ENCODE measurements around the gene PRKCB.

The PRKCB gene

DNA sequence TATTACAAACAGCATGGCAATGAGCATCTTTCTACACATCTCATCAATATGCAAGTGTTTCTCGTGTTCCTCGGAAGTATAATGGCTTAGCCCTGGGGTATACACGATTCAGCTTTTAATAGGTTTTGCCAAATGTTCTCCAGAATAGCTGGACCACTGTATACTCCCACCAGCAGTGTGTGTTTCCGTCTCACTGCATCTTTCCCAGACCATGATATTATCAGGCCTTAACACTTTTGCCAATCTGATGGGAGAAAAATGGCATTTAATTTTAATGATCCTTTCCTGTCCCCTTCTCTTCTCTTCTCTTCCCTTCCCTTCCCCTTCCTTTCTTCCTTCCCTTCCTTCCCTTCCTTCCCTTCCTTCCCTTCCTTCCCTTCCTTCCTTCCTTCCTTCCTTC lies 30.8 kb downstream of the PRKCB start:
- DNase-seq = no peak

DNA sequence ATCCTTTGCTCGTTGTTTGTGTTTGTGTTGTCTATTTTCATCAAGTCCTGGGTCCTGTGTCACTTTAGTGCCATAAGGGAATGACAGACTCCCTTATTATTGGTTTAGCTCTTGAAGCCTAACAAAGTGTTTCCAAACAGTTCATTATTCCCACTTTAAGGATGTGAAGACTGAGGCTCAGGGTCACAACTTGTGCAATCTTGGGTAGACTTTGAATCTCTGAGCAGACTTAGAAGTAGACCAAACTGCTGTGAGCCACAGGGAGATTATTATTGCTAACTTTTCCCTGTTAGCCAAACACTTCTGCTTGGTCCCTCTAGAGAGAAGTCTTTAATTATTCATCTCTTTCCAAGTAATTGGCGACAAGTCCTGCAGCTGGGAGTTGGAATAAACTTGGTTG lies 31.8 kb downstream of the PRKCB start:
- DNase-seq = no peak

DNA sequence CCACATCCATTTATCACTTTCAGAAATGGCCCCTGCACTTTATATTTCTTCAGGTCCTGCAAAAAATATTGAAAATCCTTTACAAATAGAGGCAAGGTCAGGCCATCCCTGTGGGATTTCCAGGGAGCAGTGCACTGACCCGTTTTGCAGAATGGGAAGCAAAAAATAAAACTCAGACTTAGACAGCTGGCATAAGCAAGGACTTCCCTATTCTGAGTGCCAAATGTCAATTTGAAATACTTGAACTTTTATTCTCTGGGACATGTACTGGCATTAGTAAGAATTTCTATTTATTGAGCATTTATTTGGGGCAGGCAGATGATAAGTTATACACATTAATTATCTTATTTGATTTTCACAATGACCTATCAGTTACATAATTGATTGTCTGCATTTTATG lies 32.4 kb downstream of the PRKCB start:
- DNase-seq = peak; percentile 50 to 59 (median 57)

DNA sequence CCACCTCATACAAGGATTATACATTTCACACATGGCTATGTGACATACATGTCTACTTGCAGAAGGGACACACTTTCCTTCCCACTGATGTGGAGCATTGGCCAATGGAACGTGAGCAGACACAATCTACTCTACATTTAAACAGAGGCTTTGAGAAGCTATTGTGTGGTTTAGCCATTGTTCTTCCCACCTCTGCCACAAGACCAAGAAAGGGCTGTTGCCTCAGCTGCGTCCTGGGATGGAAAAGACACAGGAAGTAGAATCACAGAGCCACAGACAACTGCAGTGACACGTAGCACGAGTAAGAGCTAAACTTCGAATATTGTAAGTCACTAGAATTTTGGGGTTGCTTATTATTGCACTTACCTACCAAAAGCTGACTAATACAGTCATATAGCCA lies 33.3 kb downstream of the PRKCB start:
- peak; percentile 31 to 45 (median 35) for DNase-seq

DNA sequence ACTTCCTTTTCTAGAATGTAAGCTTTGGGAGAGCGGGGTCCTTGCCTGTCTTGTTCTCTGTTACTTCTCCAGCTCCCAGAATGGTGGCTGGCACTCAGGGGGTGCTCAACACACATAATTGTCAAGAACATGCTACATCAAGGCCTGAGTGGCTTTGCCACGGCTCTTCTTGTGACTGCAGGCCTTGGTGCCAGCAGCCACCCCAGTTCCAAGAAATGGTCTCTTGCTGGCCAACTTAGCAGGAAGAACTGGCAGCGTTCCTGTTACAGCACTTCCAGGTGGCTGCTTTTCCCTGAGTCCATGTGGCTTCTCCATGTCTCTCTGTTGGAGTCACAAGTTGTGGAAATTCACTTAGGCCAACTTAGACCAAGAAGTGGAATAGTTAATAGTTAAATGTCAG lies 36.1 kb downstream of the PRKCB start:
- DNase-seq = no peak

DNA sequence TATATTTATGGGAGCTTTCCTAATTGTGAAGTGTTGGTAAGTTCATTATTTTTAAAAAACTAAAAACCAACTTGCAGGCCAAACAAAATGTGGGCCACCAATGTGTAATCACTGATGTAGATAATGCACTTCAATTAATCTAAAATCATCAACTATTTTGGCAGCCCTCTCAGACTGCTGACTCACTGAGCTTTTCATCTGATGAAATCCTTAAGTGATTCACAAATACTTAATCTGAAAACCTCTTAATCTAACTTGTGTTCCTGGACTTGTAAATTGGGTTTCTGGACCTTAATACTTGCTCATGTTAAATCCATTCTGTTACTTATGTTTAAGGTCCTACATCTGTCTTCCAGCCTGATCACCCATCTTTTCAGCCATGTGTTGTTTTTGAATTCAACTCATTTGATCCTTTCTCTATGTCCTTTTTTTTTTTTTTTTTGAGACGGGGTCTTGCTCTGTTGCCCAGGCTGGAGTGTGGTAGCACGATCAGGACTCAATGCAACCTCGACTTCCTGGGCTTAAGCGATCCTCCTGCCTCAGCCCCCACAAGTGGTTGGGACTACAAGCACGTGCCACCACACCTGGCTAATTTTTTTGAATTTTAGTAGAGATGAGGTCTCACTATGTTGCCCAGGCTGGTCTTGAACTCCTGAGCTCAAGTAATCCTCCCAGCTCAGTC lies 39.0 kb downstream of the PRKCB start:
- peak; percentile 32 to 69 (median 65) for DNase-seq

DNA sequence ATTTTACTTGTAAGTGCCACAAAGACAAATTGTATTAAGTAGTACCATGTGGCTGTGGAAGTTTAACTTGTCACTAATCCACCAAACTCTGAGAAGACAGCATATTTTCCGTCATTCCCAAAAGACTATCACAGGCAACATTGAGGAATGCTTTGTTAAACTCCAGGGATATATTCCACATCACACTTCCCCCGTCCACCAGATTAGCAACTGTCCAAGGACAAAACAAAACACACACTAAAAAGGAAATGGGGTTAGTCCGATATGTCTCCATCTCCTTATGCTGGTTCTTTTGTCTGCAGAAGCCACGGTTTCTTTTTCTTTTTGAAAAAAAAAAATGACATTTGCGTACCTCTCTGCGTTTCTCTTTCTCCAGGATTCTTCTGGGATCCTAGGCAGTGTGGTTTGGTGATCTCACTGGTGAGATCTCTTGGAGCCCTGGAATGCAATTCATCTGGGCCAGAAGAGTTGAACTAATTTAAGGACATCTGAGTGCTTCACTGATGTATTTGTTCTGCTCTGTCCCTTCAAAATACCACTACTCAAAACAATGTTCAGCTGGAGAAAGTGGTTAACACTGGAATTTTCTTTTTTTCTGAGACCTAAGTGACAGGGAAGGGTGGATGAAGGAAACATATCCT lies 40.6 kb downstream of the PRKCB start:
- DNase-seq = no peak

DNA sequence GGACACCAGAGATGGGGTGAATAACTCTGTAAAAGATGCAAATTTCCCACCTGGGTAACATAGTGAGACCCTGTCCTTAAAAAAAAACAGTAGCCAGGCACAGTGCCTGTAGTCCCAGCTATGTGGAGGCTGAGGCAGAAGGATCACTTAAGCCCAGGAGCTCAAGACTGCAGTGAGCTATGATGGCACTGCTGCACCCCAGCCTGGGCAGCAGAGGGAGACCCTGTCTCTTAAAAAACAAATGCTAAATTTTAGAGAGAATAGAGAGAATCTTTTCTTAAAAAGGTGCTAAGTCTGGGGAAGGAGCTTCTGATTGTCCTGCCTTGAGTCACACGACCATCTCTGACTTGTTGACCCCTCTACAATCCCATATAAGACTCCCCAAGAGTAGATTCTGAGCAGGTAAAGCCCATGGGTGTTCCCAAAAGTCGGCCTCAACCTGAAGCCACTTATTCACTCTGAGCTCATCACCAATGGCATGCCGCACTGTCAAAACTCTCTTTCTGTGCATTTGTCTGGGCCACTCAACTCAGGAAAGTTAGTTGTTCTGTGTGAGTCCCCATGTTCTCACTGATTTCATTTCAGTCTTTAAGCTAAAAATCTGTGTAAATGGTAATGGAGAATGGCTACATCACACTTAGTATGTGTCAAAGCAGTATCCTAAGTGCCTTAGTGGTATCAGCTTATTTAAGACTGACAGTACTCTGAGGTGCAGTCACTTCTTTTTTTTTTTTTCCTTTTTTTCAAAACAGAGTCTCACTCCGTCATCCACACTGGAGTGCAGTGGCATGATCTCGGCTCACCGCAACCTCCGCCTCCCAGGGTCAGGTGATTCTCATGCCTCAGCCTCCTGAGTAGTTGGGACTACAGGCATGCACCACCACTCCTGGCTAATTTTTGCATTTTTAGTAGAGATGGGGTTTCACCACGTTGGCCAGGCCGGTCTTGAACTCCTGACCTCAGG lies 41.6 kb downstream of the PRKCB start:
- no peak for DNase-seq

DNA sequence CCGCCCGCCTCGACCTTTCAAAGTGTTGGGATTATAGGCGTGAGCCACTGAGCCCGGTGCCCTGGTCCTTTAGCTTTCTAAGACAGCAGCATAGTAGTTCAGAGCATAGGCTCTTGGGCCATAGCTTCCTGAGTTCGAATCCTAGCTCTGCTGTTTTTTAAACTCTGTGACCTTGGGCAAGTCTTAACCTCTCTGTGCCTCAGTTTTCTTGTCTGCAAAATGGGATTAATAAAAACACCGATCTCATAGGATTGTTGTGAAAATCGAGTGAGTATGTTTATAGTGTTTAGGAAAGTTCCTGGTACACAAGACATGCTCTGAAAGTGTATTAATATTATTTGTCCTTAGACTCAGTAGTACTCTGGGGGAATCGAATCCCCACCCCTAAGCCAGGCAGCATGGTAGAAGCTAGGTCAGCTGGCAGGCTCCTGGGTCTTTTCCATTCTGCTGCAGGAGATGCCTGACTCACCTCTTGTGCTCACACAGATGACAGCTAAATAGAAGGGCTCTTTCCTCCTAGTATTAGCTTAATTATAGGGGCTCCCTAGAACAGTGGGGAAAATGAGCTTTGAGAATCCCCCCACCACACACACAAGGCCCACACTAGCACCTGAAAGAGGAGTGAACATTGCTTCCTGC lies 44.1 kb downstream of the PRKCB start:
- no peak for DNase-seq

DNA sequence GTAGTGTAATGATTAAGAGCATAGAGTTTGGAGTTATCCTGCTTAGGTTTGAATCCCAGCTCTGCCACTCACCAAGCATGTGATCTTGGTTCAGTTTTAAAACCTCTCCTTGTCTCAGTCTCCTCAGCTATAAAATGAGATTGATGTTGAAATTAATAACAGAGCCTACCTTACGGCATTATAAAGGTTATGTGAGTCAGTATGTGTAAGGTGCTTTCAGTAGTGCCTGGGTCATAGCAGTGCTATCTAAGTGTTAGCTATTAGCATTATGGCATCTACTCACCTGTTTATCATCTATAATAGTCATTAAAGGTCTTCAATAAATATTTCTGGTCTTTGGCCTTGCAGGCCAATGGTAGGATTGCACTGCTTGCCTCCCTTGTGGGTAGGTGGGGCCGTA lies 53.4 kb downstream of the PRKCB start:
- DNase-seq = no peak

DNA sequence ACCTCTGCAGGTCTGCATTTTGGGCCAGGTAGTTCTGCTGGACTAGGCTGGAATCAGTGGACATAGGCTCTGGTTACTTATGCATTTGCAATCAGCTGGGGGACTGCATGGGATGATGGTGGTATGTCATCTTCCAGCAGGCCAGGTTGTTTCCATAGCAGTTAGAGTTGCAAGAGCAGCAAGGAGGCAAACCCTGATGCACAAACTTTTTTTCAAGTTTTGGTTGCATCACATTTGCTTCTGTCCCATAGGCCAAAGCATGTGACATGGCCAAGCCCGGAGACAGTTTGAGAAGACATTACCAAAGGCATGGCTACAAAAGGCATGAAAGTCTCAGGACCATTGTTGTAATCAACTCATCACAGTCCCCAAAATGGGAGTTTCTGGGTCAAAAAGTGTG lies 58.2 kb downstream of the PRKCB start:
- no peak for DNase-seq

DNA sequence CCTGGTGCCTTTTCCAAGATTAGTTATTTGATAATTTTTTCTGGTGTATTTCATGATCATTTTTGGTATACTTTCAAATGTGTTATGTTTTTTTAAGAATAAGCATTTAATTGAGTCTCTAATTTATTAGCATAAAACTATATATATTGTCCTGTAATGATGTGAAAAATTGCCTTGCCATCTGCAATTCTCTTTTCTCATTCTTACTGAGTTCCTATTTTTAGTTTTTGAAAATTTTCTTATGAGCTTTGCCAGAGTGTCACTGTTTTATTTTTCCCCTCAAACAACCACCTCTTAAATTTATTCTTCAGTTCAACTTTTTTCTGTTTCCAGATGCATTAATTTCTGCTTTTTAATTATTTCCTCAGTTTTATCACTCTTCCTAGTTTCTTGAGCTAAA lies 59.3 kb downstream of the PRKCB start:
- DNase-seq = no peak

DNA sequence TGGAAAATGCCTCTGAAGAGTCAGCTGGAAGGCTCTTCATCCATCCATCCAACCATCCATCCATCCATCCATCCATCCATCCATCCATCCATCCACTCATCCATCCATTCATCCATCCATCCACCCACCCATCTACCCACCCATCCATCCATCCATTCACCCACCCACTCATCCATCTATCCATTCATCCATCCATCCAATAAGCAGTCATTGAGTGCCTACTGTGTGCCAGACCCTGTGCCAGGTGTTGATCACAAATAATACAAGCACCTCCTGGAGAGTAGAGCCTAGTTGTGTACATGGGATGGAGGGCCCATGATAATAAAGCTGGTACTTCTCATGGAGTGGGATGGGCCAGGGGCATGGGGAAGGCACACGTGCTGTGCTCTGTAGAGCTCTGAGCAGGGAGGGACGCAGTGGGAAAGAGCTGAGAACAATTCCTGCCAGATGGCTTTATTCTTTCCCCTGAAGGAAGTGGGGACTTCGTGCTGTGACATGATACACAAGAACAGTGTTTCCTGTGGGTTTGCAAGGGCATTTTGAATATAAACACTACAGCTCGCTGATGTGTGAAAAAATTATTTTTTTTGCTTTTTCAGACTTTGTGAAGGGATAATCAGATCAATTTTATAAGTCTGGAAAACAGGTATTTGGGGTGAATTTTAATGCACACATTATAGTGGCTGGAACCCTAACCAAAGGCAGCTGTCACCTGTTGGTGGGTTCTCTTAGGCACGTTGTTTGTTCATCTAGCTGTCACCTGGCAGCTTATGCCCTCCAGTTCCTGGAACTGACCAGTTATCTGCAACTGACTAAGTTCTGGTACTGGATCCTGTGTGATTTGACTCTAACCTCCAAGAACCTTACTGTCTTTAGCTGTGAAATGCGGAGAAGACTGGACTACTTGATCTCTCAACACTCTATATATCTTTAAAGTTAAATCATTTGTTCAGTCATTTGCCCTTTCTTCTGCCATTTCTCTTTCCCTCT lies 61.3 kb downstream of the PRKCB start:
- no peak for DNase-seq

DNA sequence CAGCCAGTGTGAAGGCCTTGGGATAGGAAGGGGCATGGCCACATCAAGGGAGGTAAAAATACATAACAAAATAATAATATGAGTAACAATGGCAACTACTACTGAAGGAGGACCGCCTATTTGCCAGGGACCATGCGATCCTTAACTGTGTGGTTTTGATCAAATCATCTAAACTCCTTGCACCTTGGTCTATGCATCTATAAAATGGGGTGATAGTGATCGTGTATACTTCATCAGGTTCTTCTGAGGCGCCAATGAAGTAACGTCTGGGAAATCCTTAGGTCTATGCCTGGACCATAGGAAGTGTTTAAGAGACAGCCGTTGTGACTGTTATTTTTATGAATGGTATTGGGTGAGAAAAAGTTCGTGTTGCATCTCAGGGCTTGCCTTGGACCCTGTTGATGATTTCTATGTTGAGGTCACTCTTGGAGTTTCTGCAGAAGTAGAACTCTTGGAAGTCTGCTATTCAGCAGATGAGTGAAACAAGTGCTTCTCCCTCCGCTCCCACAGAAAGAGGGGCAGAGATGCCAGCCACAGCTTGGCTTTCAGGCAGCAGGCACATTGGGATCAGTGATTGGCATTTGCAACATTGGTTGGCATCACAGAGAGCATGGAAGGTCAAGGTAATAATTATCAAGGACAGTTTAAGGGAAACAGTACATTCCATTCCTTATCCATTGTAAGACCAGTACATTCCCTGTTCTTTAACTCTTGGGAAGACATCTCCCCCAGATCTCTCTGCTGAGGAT lies 63.1 kb downstream of the PRKCB start:
- DNase-seq = no peak

DNA sequence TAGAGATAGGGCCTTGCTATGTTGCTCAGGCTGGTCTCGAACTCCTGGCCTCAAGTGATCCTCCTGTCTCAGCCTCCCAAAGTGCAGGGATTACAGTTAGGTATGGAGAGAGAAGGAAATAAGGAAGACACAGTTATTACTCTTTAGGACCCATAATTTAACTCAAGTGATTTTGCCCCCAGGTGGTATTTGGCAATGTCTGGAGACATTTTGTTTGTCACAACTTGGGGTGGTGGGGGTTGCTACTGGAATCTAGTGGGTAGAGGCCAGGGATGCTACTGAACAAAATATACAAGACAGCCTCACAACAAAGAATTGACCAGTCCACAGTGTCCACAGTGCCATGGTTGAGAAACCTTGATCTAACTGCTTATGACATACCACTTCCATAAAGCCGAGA lies 64.1 kb downstream of the PRKCB start:
- no peak for DNase-seq

DNA sequence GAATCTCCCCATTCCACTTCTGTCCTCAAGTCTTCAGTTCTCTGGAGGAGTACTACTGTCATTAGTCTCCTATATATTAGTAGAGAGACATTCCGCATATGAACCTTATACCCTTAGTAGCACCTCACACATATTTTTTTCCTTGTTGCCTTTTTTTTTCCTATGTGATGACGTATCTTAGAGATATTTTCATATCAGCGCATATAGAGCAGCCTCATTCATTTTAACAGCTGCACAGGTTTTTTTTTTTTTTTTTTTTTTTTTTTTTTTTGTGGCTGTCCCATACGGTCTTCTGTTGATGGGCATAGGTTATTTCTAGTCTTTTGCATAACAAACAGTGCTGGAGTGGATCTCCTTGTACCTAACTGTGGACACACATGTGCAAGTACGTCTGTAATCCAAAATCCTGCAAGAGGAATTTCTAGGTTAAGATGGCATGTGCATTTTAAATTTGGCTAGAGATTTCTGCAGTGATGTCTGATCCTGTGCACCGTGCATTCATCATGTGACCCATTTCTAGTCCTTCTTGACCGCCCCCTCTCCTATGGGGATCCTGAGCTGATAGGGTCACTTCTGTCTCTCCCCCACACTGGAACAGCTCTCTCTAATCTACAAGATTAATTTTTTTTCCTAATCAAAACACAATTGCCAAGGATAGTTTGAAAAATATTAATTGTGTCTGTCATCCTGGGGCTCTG lies 64.8 kb downstream of the PRKCB start:
- no peak for DNase-seq

DNA sequence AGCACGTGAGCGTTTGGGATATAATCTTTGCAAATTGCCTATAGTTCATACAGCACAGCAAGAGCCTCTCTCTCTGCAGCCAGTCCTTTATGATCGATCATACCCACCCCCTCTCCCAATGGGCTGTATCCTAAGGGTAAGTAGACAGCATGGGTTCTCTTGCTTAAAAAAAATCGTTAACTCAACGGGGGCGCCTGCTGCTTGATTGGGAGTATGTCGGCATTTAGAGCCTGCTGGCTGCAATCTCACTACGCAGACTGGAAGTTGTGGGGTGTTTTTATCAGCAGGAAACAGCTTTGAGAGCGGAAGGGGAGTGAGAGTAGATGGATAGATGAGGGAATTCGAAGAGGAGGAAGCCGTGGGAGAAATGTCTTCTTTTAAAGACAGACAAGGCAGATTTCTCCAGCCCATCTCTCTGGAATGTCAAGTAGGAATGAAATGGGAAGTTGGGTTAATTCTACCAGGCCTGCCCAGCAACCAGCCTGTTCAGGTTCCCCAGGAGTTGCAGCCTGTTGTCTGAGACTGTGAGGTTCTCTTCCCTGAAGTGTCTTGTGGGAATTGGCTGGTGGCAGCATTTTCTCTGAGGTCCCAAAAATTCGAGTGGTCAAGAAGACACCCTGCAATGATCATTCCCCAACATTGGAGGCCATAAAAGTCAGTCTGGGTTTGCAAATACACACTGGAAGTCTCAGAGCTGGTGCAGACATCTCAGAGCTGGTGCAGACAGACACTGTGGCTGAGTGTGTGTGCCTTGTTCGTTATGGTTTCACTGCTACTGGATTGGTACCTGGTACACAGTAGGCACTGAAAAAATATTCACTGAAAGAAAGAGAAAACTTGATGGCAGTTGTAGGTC lies 65.6 kb downstream of the PRKCB start:
- DNase-seq = peak in 1 of 3 donors; percentile 28

DNA sequence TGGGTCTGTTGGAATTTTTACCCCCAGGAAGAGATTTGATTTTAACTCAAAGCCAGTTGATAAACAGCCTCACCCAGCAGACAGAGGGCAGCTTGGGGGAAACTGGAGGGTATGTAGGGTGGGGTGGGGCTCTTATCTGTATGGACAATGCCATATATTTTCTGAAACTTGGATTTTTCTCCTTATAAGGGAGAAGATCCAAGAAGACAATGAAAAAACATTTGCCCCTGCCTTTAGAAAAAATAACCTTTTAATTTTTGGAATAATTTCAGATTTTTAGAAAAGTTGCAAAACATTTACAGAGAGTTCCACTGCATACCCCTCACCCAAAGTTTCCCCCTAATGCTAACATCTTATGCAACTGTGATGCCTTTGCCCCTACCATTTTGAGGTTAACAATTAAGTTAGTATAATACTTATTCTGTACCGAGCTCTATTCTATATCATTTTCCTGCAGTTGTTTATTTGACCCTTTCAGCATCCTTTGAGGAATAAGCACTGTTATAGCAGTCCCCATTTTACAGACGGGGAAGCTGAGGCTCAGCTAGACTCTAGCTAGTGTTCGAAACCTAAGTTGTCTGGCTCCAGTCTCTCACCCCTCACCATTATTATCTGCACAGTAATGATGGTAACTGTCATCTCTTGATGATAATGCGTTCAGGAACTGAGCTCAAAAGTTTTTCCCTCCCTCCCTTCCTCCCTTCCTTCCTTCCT lies 66.4 kb downstream of the PRKCB start:
- DNase-seq = no peak
